Common myeloid progenitor, CD34-positive (primary cell): ENCODE results near the gene TUBB.

Source experiments
- CTCF ChIA-PET: fragments of 350-600 bp; sonication (Branson Sonifier 250); formaldehyde crosslinking; loops from one replicate; lab custom pipeline; 2021; ENCODE audit warnings: antibody characterized with exemption; lab: Charles Lee
- POLR2A ChIA-PET: fragments of 350-600 bp; sonication (Branson Sonifier 250); formaldehyde crosslinking; loops from one replicate; lab custom pipeline; 2021; ENCODE audit warnings: antibody characterized with exemption; lab: Charles Lee
- DNase-seq, 3 donors: peaks; one replicate each; pipeline versions ENCODE4 v3.0.0 to v3.0.0-alpha.2; 2013
- H3K27ac ChIP-seq, 2 experiments: 1 replicate in 1 of 2; 2 replicates in 1 of 2; pipeline ENCODE4 v1.7.0; 2013; ENCODE audit warnings: inconsistent platforms in 2 of 2, low read length in 2 of 2, mild to moderate bottlenecking in 2 of 2, low read depth in 1 of 2, moderate library complexity in 1 of 2; ENCODE audit not compliant: severe bottlenecking in 2 of 2, insufficient read depth in 1 of 2, poor library complexity in 1 of 2
- H3K27me3 ChIP-seq, 5 experiments: replicated peaks in 2 of 5; 1 replicate in 3 of 5; 2 replicates in 2 of 5; pipeline versions ENCODE4 v1.6.1 to v1.7.0; 2013; ENCODE audit warnings: low read length in 4 of 5, mild to moderate bottlenecking in 2 of 5, moderate library complexity in 2 of 5, inconsistent platforms in 1 of 5; ENCODE audit not compliant: insufficient read depth in 5 of 5, control insufficient read depth in 4 of 5
- H3K36me3 ChIP-seq, 4 experiments: 1 replicate in 2 of 4; 2 replicates in 2 of 4; pipeline versions ENCODE4 v1.6.1 to v1.7.0; 2013; ENCODE audit warnings: low read length in 3 of 4, control low read depth in 1 of 4, mild to moderate bottlenecking in 1 of 4; ENCODE audit not compliant: control insufficient read depth in 4 of 4, insufficient read depth in 4 of 4
- H3K4me1 ChIP-seq, 4 experiments: 1 replicate in 3 of 4; 2 replicates in 1 of 4; pipeline versions ENCODE4 v1.6.1 to v1.7.1; 2013; ENCODE audit warnings: low read length in 3 of 4, mild to moderate bottlenecking in 3 of 4, control low read depth in 1 of 4, inconsistent platforms in 1 of 4, moderate library complexity in 1 of 4; ENCODE audit not compliant: control insufficient read depth in 4 of 4, insufficient read depth in 4 of 4; ENCODE audit errors: control extremely low read depth in 1 of 4
- H3K4me3 ChIP-seq, 7 experiments: 1 replicate in 4 of 7; 2 replicates in 3 of 7; pipeline versions ENCODE4 v1.5.1 to v1.7.0; 2013; ENCODE audit warnings: mild to moderate bottlenecking in 7 of 7, low read length in 6 of 7, moderate library complexity in 6 of 7, inconsistent platforms in 2 of 7, low read depth in 2 of 7, control low read depth in 1 of 7; ENCODE audit not compliant: insufficient read depth in 4 of 7, control insufficient read depth in 1 of 7; ENCODE audit errors: extremely low read depth in 1 of 7
- H3K9me3 ChIP-seq, 5 experiments: 1 replicate in 4 of 5; 2 replicates in 1 of 5; pipeline versions ENCODE4 v1.6.1 to v1.7.1; 2013; ENCODE audit warnings: low read length in 4 of 5, mild to moderate bottlenecking in 2 of 5, inconsistent platforms in 1 of 5, low read depth in 1 of 5, moderate library complexity in 1 of 5; ENCODE audit not compliant: control insufficient read depth in 4 of 5, insufficient read depth in 2 of 5; ENCODE audit errors: control extremely low read depth in 1 of 5
- WGBS: methylation state at CpG from one replicate; pipeline ENCODE4 v1.1.5; 2013; ENCODE audit not compliant: insufficient coverage; 5-methylcytosine and 5-hydroxymethylcytosine counted together

The TUBB gene

GRCh38 chr6:30700340-30700739 is 19.8 kb upstream of the TUBB start:
- Histone ChIP-seq H3K27me3 (no peaks in the 10 kb centered on the region), H3K27ac (no peak overlapping the region), H3K9me3 (no peaks in the 10 kb centered on the region), H3K36me3 (peaks cover 10 to 33% (median 30%) of the 10 kb centered on the region in 4 experiments), H3K4me1 (no peaks in the 10 kb centered on the region), H3K4me3 (no peak overlapping the region)
- no peak for DNase-seq
- ChIA-PET CTCF (interaction anchor here (1.0 to 2.5 kb wide), 2 partner anchors 19 to 22 kb away, joined by 3 to 9 read pairs; no protein-coding TSS in a partner anchor), POLR2A (no interaction called here)
- WGBS = 63% methylated on average over 2 of the region's 4 CpGs

GRCh38 chr6:30703011-30703410 is 17.1 kb upstream of the TUBB start:
- WGBS = 96% methylated on average over 7 of the region's 10 CpGs
- H3K36me3 ChIP-seq = peaks cover 16 to 50% (median 44%) of the 10 kb centered on the region in 4 experiments
- H3K4me1 ChIP-seq = no peaks in the 10 kb centered on the region
- no peak overlapping the region for H3K27ac ChIP-seq
- H3K27me3 ChIP-seq = no peaks in the 10 kb centered on the region
- H3K9me3 ChIP-seq = no peaks in the 10 kb centered on the region
- no peak for DNase-seq
- POLR2A ChIA-PET = interaction anchor here (1.3 kb wide), 1 partner anchor 9 kb away, joined by 5 read pairs; no protein-coding TSS in a partner anchor
- H3K4me3 ChIP-seq = no peak overlapping the region
- CTCF ChIA-PET = interaction anchor here (0.7 to 2.7 kb wide), 3 partner anchors 10 to 24 kb away, joined by 3 to 17 read pairs (median 3); partner anchors contain the start of gene NRM

- Histone ChIP-seq H3K4me1 (no peaks in the 10 kb centered on the region), H3K27ac (no peak overlapping the region), H3K27me3 (no peaks in the 10 kb centered on the region), H3K9me3 (no peaks in the 10 kb centered on the region), H3K36me3 (peaks cover 16 to 52% (median 48%) of the 10 kb centered on the region in 4 experiments), H3K4me3 (no peak overlapping the region)
- 100% methylated on average over 1 of the region's 4 CpGs for WGBS
- CTCF ChIA-PET = interaction anchor here (0.9 to 2.7 kb wide), 4 partner anchors 9 to 16 kb away, joined by 3 to 17 read pairs (median 4); partner anchors contain the start of gene NRM
- no peak for DNase-seq
- POLR2A ChIA-PET = interaction anchor here (1.1 to 1.3 kb wide), 2 partner anchors 8 to 13 kb away, joined by 5 read pairs; partner anchors contain the start of gene MDC1
These were observed 16.3 kb upstream of the TUBB start for GRCh38 chr6:30703821-30704220.

- H3K36me3 ChIP-seq = peaks cover 19 to 57% (median 47%) of the 10 kb centered on the region in 4 experiments
- 100% methylated on average over 3 of the region's 4 CpGs for WGBS
- CTCF ChIA-PET = interaction anchor here (1.0 to 2.7 kb wide), 3 partner anchors 10 to 17 kb away, joined by 4 to 17 read pairs (median 6); partner anchors contain the start of gene NRM
- DNase-seq = no peak
- no peak overlapping the region for H3K27ac ChIP-seq
- H3K27me3 ChIP-seq = no peaks in the 10 kb centered on the region
- no peaks in the 10 kb centered on the region for H3K9me3 ChIP-seq
- H3K4me3 ChIP-seq = no peak overlapping the region
- POLR2A ChIA-PET = interaction anchor here (0.7 kb wide), 1 partner anchor 10 kb away, joined by 5 read pairs; no protein-coding TSS in a partner anchor
- no peaks in the 10 kb centered on the region for H3K4me1 ChIP-seq
These were observed 14.5 kb upstream of the TUBB start for GRCh38 chr6:30705620-30706019.

GRCh38 chr6:30707281-30707850 is 12.8 kb upstream of the TUBB start:
- Histone ChIP-seq H3K9me3 (no peaks in the 10 kb centered on the region), H3K27me3 (no peaks in the 10 kb centered on the region), H3K4me3 (no peak overlapping the region), H3K27ac (no peak overlapping the region), H3K36me3 (peaks cover 19 to 69% (median 56%) of the 10 kb centered on the region in 4 experiments), H3K4me1 (peaks cover 0 to 9% (median 0%) of the 10 kb centered on the region in 4 experiments)
- POLR2A ChIA-PET = interaction anchor here (0.6 kb wide), 1 partner anchor 28 kb away, joined by 3 read pairs; no protein-coding TSS in a partner anchor
- CTCF ChIA-PET = interaction anchor here (0.9 to 30.1 kb wide), 2 partner anchors 10 to 30 kb away, joined by 3 to 622 read pairs; partner anchors contain the start of genes DHX16 and MDC1
- no peak for DNase-seq
- 93% methylated on average over 4 of the region's 6 CpGs for WGBS

- Histone ChIP-seq H3K9me3 (no peaks in the 10 kb centered on the region), H3K27me3 (no peaks in the 10 kb centered on the region), H3K27ac (no peak overlapping the region), H3K4me3 (no peak overlapping the region), H3K4me1 (peaks cover 0 to 13% (median 0%) of the 10 kb centered on the region in 4 experiments), H3K36me3 (peaks cover 14 to 73% (median 58%) of the 10 kb centered on the region in 4 experiments)
- CTCF ChIA-PET = interaction anchor here (0.6 to 30.1 kb wide), 5 partner anchors 10 to 32 kb away, joined by 3 to 622 read pairs (median 5); partner anchors contain the start of genes DHX16 and NRM
- POLR2A ChIA-PET = interaction anchor here (0.6 to 0.7 kb wide), 2 partner anchors 22 to 27 kb away, joined by 3 to 4 read pairs; no protein-coding TSS in a partner anchor
- no CpG with 5 or more reads among the region's 2 CpGs for WGBS
- no peak for DNase-seq
These were observed 10.9 kb upstream of the TUBB start for GRCh38 chr6:30709101-30709868.
